Hypothalamus (tissue), 51 donors: ENCODE results near the gene ATAD2B.
"Not testable (repeated sequence)": the region's sequence is repeated elsewhere in the genome, so short reads cannot be mapped to it uniquely, and the experiment has no call there.

Source experiments
- DNase-seq, 51 donors: peaks; one replicate each; lab custom pipeline; 2025; lab: John Stamatoyannopoulos, UW

ATAD2B gene

GRCh38 chr2:23753291-23754010, 173.5 kb downstream of the ATAD2B start:
- DNase-seq, result no peak

GRCh38 chr2:23751747-23752265, 175.1 kb downstream of the ATAD2B start:
- DNase-seq, result no peak

GRCh38 chr2:23746141-23746863, 180.6 kb downstream of the ATAD2B start:
- DNase-seq, result no peak

GRCh38 chr2:23745726-23746105, 181.2 kb downstream of the ATAD2B start:
- DNase-seq, result no peak

GRCh38 chr2:23745068-23745725, 181.7 kb downstream of the ATAD2B start:
- no peak for DNase-seq

- not testable (repeated sequence) for DNase-seq
Observed at GRCh38 chr2:23736783-23737182, 190.1 kb downstream of the ATAD2B start.

- no peak for DNase-seq
Observed at GRCh38 chr2:23734416-23734815, 192.5 kb downstream of the ATAD2B start.

GRCh38 chr2:23723029-23723428, 203.9 kb downstream of the ATAD2B start:
- not testable (repeated sequence) for DNase-seq

GRCh38 chr2:23722255-23722654, 204.7 kb downstream of the ATAD2B start:
- DNase-seq, result no peak

GRCh38 chr2:23721454-23721826, 205.5 kb downstream of the ATAD2B start:
- no peak for DNase-seq

- no peak for DNase-seq
Observed at GRCh38 chr2:23720705-23721453, 206.0 kb downstream of the ATAD2B start.

- no peak for DNase-seq
Observed at GRCh38 chr2:23719716-23720115, 207.2 kb downstream of the ATAD2B start.

GRCh38 chr2:23718931-23719700, 207.8 kb downstream of the ATAD2B start:
- no peak for DNase-seq

GRCh38 chr2:23713351-23713750, 213.6 kb downstream of the ATAD2B start:
- no peak for DNase-seq

- DNase-seq, result no peak
Observed at GRCh38 chr2:23712756-23713151, 214.2 kb downstream of the ATAD2B start.

GRCh38 chr2:23711979-23712755, 214.8 kb downstream of the ATAD2B start:
- no peak for DNase-seq

- DNase-seq, result no peak
Observed at GRCh38 chr2:23709311-23709710, 217.6 kb downstream of the ATAD2B start.

- no peak for DNase-seq
Observed at GRCh38 chr2:23708771-23709170, 218.2 kb downstream of the ATAD2B start.

GRCh38 chr2:23707096-23707495, 219.8 kb downstream of the ATAD2B start:
- DNase-seq, result no peak
